Activated naive CD4-positive, alpha-beta T cell (primary cell): ENCODE measurements around the gene MYRIP.
"Not testable (repeated sequence)": the region's sequence is repeated elsewhere in the genome, so short reads cannot be mapped to it uniquely, and the experiment has no call there.

Experiments
- DNase-seq, 4 experiments: peaks; one replicate each; lab custom pipeline; 2025; lab: John Stamatoyannopoulos, UW

MYRIP gene

DNA sequence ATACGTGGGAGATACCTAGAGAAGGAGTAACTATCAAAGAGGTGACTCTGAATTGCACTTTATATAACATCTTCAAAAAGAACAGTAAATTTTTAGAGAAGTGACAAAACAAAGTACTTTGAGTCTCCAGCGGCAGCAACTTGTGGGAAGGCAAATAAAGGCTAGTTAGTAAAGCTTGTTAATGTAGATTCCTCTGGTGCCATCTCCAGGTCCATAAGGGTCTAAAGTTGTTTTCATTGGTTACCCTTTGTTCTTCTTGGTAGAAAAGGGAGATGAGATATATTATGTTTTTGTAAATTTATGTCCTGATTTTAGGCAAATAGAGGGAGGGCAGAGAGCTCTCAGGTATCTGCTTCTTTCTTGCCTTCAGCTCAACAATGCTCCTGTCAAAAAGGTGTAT is 161.6 kb downstream of the MYRIP start:
- DNase-seq = no peak

DNA sequence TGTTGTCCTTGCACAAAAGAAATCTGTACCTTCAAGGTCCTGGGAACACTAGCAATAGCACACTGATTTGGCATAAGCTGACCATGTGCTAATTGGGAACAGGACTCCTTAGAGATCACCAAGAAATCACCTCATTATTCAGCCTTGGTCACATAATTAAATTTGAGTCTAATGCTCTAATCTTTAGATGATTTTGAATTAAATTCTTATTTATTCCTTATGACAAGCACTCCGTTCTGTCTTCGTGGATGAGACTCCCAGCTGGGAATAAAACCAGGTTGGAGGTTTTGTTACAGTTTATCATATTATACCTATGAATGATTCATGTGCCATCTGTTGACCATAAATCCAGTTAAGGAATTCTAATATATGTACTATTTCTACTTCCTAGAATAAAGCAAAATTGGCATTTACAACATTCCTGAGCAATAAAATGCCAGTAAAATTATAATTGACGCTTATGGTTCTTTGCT is 162.2 kb downstream of the MYRIP start:
- no peak for DNase-seq

DNA sequence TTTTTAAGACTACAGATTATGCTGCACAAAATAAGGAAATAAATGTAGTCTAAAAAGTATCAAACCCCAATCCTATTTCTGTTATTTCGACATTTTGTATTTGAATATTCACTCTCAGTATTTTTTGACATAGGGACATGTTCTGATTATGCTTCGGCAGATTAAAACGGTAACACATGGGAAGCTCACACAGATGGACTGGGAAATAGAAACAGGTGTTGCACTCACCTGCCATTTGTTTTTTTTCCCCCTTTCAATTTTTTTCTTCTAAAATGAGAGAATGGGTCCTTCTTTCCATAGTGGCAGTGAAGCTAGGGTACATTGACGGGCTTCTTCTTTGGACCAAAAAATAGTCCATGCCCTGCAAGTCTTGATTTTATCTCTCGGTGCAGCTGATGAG is 163.1 kb downstream of the MYRIP start:
- no peak for DNase-seq

DNA sequence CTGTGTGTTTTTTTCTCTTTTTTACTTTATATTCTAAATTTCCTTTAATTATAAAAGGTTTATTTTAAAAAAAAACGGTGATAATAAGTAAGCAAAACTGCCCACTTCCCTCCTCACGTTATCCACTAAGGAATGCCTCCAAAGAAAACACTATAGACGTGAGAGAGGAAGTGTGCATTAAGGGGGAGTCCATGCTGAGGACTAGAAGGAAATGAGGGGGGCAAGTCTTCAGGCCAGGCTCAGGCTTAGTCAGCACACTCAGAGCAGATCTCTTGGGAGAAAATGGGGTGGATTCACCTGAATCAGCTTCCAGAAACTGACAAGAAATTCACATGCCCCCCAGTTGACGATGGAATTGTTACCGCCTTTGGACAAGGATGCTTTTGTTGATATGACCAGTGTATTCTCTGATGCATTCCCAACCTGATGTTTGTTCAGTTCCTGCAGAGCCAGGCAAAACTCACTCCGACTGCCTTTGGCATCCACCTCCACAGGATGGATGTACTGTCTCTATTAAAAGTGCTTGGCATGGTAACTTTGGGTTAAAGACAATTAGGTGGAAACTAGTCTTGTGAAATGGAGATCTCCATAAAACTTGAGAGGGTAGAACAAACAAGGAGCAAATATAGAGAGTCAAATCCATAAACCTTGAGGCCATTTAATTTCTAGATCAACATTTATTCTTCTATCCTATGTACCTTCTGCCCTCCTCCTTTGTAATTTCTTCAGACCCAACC is 167.8 kb downstream of the MYRIP start:
- no peak for DNase-seq

DNA sequence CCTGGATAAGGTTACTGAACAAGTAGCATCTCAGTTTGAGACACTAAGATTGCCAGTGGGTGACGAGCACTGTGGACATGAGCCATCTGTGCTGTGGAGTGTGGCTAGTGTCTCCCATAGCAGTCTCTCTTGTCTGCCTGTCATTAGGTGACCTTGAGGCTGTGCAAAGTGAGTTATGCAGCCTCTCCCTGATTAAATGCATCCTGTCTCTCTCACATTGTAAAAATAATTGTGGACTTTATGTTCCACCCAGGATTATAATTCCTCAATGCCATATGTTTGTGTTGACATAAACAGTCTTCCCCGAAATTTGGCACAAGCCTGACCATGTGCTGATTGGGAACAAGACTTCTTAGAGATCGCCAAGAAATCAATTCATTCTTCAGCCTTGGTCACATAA is 168.9 kb downstream of the MYRIP start:
- no peak for DNase-seq

DNA sequence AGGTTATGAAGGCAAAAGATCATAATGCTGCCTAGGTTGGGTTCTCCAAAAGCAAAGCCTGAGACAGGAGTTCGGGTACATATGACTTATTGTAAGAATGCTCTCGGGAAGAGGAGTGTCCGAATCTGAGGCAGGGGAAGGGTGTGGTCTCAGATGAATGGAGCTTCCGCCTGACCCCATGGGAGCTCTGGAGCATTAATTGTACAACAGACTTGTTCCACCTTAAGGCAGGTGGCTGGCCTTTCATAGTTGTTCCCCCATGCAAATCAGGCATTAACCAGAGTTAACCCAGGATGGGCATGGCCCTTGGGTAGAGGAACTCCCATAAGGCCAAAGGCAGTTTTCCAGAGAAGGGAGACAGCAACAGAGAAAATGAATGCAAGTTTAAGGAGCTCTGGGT is 170.6 kb downstream of the MYRIP start:
- no peak for DNase-seq

DNA sequence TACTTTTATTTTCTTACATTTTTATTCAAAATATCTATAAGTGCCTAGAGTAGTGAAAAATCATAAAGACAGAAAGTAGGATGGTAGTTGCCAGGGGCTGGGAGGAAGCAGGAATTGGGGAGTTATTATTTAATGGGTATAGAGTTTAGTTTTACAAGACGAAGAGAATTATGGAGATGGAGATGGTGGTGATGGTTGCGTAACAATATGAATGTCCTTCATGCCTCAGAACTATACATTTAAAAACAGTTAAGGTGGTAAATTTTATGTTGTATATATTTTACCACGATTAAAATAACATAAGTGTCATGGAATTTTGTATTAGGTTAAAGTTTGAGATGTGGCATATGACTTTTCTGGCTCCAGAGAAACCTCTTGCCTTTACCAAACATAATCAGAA is 171.4 kb downstream of the MYRIP start:
- no peak for DNase-seq

DNA sequence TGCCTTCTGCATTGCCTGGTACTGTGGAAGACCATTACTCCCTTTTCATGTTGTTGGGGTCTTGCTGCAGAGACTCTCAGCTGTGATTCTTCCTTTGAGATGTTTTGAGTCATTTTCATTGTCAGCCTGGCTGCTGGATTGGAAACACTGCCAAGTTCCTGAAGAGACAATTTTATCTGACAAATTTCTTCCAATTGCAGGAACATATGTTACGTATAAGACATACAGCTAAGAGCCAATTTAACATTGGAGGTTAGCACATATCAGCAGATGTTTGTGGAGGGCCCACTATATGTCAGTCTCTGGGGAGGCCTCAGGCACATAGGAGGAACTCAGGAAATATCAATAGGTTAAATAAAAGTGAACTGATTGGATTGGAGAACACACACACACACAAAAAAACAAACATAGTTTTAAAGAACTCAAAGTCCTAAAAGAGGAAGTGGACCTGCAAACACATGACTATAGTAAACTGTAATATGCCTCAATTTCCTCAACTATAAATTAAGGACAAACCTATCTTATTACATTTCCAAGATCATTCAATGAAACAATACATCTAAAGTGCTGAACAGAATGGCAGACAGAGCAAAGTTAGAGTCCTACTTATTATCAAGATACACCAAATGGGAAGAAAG is 172.3 kb downstream of the MYRIP start:
- DNase-seq = no peak

DNA sequence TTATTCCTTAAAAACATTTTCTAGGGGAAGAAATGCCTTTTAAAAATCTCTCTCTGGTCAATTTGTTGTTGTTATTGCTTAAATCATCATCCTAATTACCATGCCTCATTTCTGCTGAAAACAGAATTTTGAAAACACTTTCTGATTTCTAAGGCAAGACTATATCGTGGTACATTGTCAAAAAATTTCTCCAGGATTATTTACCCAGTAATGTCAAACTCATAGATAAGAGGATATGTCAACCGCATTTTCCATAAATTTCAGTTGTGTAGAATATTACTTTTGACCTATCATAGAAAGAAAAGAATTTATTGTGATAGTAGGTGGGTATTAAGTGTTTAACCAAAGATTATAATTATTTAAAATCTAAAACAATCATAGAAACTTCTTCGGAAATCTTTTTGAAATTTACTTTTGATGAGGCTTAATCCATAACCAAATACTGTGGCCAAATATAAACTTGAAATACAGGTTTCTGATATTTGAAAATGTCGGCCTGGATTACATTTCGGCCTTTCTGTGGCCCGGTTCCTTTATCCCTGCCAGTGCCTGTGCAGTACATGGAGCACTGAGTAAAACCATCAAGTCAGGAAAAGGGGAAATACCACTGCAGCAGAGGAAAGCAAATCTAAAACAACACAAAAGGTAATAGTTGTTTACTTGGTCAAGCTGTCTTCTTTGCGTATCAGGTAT is 173.4 kb downstream of the MYRIP start:
- no peak for DNase-seq

DNA sequence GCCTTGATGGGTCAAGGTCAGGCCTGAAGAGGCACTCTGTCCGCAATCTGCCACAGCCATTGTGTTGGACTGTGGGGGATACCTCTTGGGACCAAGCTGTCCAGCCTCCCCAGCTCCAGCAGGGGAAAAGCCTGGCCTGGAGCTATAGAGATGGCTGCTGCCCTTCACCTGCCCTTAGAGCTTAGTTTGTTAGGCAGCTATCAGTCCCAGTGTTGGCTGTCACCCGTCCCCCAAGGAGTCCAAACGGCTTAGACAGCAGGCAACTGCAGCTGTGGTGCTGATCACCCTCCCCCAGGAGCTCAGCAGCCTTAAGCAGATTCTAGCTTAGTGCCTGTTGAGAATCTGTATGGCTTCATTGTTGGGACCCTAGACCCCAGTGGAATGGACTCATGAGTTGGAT is 180.3 kb downstream of the MYRIP start:
- no peak for DNase-seq

DNA sequence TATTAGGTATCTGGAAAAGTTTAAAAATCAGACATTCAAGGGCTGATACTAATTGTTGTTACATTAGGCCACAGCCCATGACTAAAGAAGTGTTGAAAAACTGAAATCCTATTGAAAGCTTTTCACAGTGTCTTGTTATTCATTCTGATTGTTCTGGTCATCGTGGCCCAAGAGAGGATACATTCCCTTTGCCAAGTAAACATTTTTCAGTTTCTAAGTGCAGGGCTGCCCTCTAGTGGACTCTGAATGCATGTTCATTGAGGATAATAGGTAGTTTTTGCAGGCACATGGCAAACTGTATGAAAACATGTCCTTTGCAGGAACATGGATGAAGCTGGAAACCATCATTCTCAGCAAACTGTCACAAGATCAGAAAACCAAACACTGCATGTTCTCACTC is 181.1 kb downstream of the MYRIP start:
- DNase-seq = no peak

DNA sequence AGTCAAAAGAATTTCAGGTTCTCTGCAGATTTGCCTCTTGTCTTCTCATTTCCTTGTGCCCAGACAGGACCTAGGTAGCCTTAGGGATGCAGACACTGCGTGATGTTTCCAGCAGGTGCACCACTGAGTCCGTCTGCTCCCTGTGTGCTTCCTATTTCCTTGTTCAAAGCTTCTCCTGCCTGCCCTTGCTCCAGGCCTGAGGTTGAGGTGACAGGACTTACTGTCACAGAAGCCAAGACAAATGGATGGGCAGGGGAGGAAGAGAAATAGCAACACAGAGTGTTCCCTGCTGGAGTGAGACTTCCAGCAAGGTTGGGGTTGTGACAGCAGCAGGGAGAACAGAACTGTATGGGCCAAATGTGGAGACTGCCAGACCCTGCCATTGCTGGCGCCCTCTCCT is 199.4 kb downstream of the MYRIP start:
- no peak for DNase-seq

DNA sequence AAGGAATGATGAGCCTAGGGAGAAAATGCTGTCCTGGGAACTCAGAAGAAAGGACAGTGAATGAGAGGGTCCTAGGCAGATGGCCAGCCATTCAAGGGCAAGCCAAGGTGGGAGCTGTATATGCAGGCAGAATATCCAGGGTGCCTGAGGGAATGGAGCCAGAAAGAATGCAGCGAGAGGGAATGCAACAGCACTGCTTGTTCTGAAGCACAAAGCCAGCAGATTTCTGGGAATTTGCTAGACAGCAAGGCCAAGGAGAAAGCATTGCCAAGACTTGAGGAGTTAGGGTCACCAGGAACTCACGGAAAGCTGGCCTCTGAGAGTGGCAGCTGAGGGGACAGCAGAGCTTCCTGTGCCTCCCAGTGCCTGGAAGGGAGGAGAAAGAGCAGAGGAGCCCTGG is 200.6 kb downstream of the MYRIP start:
- DNase-seq = no peak

DNA sequence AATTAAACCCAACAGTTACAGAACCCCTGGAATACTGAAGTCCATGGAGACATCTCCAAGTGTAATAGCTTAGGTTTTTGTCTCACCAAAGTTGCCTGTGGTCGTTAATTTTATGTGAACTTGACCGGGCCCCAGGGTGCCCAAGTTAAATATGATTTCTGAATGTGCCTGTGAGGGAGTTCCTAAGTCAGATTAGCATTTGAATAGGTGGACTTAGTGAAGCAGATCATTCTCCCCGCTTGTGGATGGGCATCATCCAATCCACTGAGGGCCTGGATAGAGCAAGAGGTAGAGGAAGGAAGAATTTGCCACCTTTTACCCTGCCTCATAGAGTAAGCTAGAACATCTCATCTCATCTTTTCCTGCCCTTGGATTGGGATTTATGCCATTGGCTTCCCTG is 203.0 kb downstream of the MYRIP start:
- DNase-seq = no peak

DNA sequence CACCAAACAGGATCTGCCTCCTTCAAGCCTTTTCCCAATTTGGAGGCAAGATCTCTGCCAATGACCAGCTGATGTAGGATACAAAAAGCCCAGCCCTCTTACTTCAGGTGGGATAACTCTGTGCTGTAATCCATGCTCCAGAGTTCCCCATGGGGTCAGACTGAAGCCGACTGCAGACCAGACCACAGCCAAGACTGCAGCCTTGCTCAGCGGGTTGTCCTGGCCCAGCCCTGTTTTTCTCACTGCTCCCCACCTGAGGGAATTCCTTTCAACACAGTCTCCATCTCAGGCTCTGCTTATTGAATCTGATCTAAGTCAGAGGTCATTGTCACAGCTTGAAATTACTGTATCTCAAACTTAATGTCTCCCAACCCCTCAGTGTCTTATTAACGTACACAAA is 207.0 kb downstream of the MYRIP start:
- no peak for DNase-seq

DNA sequence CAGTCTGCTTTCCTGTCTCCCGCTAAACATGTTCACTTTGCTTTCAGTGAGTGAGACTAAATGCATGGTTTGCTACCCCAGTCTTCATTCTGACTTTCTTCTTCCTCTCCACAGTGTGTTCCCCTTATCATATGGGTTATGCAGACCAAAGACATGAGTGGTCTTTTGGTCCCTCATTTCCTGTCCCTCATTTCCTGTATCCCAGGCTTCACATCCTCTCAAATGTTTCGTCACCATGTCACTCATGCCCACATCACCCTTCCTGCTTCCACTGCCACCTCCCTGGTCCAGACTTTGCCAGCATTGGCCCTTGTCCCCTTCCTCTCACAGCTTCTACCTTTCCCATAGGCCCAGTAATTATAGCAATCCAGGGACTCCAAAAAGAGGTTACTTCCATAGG is 209.0 kb downstream of the MYRIP start:
- DNase-seq = no peak

DNA sequence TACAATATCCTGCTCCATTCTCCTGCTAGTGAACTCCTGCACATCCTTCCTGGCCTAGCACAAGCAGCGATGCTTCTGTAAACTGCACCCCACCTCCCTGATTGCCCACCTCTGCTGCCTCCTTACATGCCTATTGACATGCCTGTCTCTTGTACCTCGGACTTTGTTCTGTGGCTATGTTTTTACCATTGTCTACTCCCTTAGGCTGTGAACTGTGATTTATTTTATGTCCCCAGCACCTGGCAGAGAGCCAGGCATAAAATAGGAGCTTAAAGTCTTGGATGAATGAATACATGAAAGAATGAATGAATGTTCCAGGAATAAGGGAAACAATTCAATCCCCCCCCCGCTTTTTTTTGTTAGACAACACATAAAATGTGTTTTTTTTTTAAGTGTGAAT is 210.0 kb downstream of the MYRIP start:
- no peak for DNase-seq

DNA sequence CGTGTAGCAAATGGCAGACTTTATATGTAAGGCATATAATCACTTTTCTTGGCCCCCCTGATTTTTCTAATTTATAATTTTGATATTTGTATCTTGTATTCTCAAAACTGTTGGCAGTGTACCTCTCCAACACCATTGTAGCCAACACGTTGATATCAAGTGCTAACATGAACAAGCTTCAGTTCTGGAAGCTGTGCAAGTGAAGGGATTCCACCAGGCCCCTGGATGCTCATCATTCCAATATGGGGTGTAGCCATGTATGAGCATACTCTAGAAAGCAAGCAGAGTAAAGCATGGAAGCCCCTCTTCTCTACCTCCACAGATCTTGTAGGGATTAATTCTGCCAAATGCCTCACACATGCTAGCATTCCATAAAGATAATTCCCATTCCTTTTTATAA is 211.3 kb downstream of the MYRIP start:
- DNase-seq = no peak

DNA sequence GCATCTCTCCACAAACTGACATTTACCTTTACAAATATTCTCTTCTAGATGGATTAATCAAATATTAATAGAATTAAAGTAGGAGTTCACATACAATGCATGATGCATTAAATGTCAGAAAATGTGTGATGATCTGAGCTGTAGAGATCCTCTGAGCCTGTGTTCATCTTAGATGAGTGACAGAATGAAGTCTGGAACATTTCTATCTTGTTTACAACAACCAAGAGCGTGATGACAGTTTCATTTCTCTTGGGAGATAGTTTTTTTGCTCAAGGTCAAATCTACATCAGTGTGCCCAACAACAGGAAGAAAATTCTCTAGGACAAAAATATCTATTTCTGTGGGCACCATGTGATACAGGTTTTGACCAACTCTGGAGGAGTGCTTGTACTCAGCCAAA is 211.9 kb downstream of the MYRIP start:
- no peak for DNase-seq

DNA sequence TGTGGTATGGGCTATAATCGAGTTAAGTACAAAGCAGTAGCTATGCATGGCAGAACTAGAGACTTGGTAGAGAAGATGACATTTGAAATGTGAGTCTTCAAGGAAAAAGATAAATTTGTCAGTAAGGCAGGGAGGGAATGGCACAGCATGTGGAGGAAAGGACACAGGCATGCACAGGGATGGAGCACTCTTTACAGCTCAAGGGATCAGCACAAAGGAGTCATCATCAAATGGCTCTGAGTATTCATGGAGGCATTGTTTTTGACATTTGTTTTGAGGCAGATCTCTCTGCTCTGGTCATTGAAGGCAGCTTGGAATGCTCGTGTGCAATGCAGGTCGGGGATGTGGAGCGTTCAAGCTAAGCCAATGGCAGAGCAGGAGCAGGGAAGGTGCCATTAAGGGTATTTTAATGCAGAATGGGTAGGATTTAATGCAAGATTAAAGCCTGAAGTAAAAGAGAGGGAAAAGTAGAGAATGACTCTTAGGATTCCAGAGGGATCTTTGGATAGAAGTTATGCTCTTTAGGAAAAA is 213.0 kb downstream of the MYRIP start:
- no peak for DNase-seq

DNA sequence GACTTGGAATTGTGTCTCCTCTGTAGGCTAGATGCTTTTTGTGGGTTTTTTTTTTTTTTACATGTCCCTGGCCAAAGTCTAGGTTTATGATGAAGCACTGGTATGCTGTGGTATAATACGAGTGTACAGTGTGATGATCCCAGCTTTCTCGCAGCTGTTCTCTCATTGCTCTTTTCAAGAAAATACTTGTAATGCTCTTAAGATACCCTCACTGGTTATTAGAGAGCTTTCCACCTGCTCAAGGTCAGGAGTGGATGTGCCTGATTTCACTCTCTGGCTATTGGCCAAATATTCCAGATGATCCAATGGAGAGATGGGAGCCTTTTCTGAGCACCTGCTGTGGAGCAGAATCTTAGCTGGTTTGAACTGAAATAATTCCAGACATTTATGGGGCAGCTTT is 215.1 kb downstream of the MYRIP start:
- no peak for DNase-seq

DNA sequence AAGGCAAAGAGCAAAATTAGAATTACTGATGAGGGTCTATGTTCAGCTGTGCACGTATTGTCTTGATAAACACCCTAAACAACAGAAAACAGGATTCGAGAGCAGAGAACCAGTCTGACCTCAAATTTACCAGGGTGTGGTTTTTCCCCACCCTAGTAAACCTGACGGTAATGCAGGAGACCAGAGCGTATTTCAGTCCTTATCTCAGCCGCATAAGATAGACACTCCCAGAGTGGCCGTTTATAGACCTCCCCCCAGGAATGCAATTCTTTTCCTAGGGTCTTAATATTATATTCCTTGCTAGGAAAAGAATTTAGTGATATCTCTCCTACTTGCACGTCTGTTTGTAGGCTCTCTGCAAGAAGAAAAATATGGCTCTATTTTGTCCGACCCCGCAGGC is 216.5 kb downstream of the MYRIP start:
- DNase-seq = not testable (repeated sequence)

DNA sequence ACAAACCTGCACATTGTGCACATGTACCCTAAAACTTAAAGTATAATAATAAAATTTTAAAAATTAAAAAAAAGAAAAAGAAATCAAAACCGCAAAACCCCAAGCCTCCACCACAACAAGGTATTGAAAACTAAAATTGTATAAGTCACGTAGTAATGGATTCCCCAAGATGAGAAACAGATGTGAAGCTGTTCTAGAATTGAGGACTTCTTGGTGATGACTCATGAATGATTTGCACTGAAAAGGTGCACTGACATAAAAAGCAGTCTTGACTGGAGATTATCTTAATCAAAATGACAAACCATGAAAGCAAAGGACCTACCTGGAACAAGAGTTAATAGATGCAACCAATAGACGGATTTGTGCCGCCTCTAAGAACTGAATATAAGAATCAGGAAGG is 225.8 kb downstream of the MYRIP start:
- no peak for DNase-seq
